ENCODE measurements around the gene DGKG. TPM values are rescaled to one million over a fixed set of nuclear protein-coding genes. Genes with fewer than 3 reads are reported as not detected.
A peak's percentile ranks its signal among the peaks of the same experiment; 100 is the strongest.

The DGKG gene
- 0.27 and 0.42 TPM in 2 replicates for total RNA-seq (2013; cell fraction: nucleolus; rRNA removed)
- total RNA-seq (2014; rRNA removed) (5.8 and 6.2 TPM in 2 replicates), total RNA-seq (2014; rRNA removed; fragmentation: Illumina TruSeq; extraction: Trizol) (5.3 and 5.9 TPM in 2 replicates), total RNA-seq (2021) (4.7 and 6.6 TPM in 2 replicates), polyA plus RNA-seq (2011; rRNA removed) (0.29 and 0.39 TPM in 2 replicates), polyA plus RNA-seq (2014; fragmentation: Illumina TruSeq; extraction: Trizol) (3.3 and 5.2 TPM in 2 replicates), polyA plus RNA-seq (2014; fragmentation: Nextera tagmentation; extraction: Ambion mirVana) (1 to 10 TPM; 2.4 to 3.2 TPM), polyA plus RNA-seq (2014; rRNA removed) (3.5 and 6.1 TPM in 2 replicates), polyA plus RNA-seq (2016; fragmentation: Nextera tagmentation; extraction: Ambion mirVana) (1 to 10 TPM; 4.5 to 4.8 TPM), polyA minus RNA-seq (2011; rRNA and poly(A)+ RNA removed) (0.15 and 3.7 TPM in 2 replicates), Bru-seq, nascent RNA (percentile 11 among the genes with signal in this experiment), BruChase-seq, experiment 1, labeled RNA remaining after a 6-hour chase (percentile 4 among the genes with signal in this experiment), BruChase-seq, experiment 2, labeled RNA remaining after a 2-hour chase (percentile 7 among the genes with signal in this experiment)
- 0.60 TPM for polyA plus RNA-seq (2011; ENCODE audit: low read depth)
- polyA plus RNA-seq (2011; cell fraction: cytosol; rRNA removed), result 0.18 and 0.22 TPM in 2 replicates
- 0.28 and 0.58 TPM in 2 replicates for polyA plus RNA-seq (2011; cell fraction: nucleus; rRNA removed)
- polyA plus RNA-seq (2012), result 1.5 TPM in 2 replicates
- polyA minus RNA-seq (2011; cell fraction: cytosol; rRNA and poly(A)+ RNA removed), result 0.94 TPM in 1 of 2 replicates, not detected in the other
- polyA minus RNA-seq (2011; cell fraction: nucleus; rRNA and poly(A)+ RNA removed), result 0.38 and 0.60 TPM in 2 replicates
- long read RNA-seq, experiment 1, result 0 reads
- long read RNA-seq, experiment 2, partial matches to known transcripts, result 1 of 4 reads
- long read RNA-seq, experiment 2, other reads (novel, unspliced or antisense), result 3 of 4 reads

DNA sequence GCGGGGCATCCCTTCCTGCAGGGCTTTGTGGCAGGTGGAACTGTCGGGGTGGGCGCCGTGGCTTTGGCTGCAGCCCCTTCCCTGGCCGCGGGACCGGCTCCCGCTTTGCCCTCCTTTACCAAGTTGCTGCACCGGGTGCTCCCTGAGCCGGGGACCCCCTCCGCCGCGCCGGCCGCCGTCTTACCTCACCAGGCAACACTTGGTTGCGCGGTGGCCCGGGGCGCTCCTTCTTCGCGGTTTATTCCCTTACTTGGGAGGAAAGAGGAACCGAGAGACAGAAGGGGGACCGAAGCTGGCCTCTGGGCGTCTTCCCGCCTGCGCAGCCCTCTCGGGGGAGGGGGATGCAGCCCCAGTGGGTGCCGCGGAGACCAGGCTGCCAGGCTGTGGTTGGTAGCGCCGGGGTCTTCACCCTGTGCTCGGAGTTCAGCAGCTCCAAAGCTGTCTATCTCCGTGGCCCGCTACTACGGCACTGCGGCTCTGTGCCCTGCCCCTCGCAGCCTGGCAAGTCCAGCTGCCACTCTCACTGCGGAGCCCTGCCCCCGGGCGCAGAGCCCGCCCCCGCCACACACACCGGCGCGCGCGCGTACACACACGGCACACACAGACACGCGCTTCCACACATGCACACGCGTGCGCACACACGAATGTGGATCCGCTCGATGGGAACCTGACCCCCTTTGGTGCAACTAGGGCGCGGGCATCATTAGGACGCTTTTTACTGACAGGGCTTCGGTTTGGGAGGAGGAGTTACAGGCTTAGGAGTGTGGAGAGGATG, at the start of gene DGKG:
TSS of gene DGKG (minus strand) at position 473 of the 775 bp plus-strand sequence. CDS start 41,775 bp downstream, outside the sequence.
- SMC1A ChIA-PET (ENCODE audit: uncharacterized antibody, unreplicated experiment), result interaction anchor here (0.6 to 1.2 kb wide), 2 partner anchors 13 to 178 kb away, joined by 3 read pairs; no protein-coding TSS in a partner anchor
- no peaks in the 10 kb centered on the region for H4K20me1 ChIP-seq (ENCODE audit: control insufficient read depth, insufficient read depth)
- FAIRE-seq, result no peak
- WGBS (ENCODE audit: insufficient coverage, insufficient replicate concordance, low lambda C conversion rate, missing lambda C conversion rate), result 4% methylated on average over 62 of the region's 62 CpGs
- CTCF ChIA-PET, result interaction anchor here (1.2 kb wide), 1 partner anchor 105 kb away, joined by 4 read pairs; no protein-coding TSS in a partner anchor
- H3K9ac ChIP-seq (ENCODE audit: control insufficient read depth, insufficient read depth, low read length), result no peak within 1 kb of the TSS
- peak within 1 kb of the TSS; percentile 45 for H2AFZ ChIP-seq (ENCODE audit: control insufficient read depth, low read depth, low read length)
- BruUV-seq (replicated peaks), result no TSS peak
- ATAC-seq, result peak; percentile 89
- POLR2A ChIA-PET, result interaction anchor here (0.5 kb wide), 1 partner anchor 208 kb away, joined by 5 read pairs; no protein-coding TSS in a partner anchor
- H3K79me2 ChIP-seq (ENCODE audit: control insufficient read depth, insufficient read depth, low read length), result no peaks in the 10 kb centered on the region
- H3K36me3 ChIP-seq (ENCODE audit: control insufficient read depth in 2 of 2, insufficient read depth in 2 of 2, low read length in 1 of 2), result no peaks in the 10 kb centered on the region
- H3K27ac ChIP-seq (ENCODE audit: control insufficient read depth, insufficient read depth), result no peak within 1 kb of the TSS
- no peaks in the 10 kb centered on the region; the same call in 2 of the 3 replicates for H3K9me3 ChIP-seq (replicated peaks; ENCODE audit: control insufficient read depth, insufficient read depth, low read length)
- intact Hi-C loops (cut with micrococcal nuclease; ENCODE audit: unreplicated experiment) (no loop called here), in situ Hi-C loops (cut with MboI) (no loop called here)
- H3K4me3 ChIP-seq, result peak within 1 kb of the TSS; percentile 28; the same call in 1 of the 2 replicates
- RAD21 ChIA-PET (ENCODE audit: unreplicated experiment), result interaction anchor here (0.8 to 1.2 kb wide), 2 partner anchors 173 to 179 kb away, joined by 3 read pairs; no protein-coding TSS in a partner anchor
- H3K27me3 ChIP-seq (replicated peaks in 1 of 2; ENCODE audit: control insufficient read depth in 2 of 2, insufficient read depth in 2 of 2, low read length in 1 of 2), result peaks cover 9 to 23% of the 10 kb centered on the region in 2 experiments
- H3K4me2 ChIP-seq (ENCODE audit: control insufficient read depth, insufficient read depth), result peak within 1 kb of the TSS; percentile 88
- peaks cover 10% of the 10 kb centered on the region for H3K4me1 ChIP-seq (ENCODE audit: control insufficient read depth, insufficient read depth, low read length)
- DNase-seq (ENCODE audit: low read depth, low spot score), result no peak
- TF ChIP-seq CREM (IDR thresholded peaks at IDR 0.05; ENCODE audit: low read depth) (0 out of 2 replicates have a peak, but pooled peaks have one; percentile 9), MTA2 (IDR thresholded peaks at IDR 0.05; ENCODE audit: low read depth) (0 out of 2 replicates have a peak, but pooled peaks have one; percentile 32), PAX8 (IDR thresholded peaks at IDR 0.05) (no peak), GATAD2B (conservative IDR thresholded peaks at IDR 0.05; ENCODE audit: low read depth) (peak; percentile 63), NBN (IDR thresholded peaks at IDR 0.05) (no peak), MYC (IDR thresholded peaks at IDR 0.05; ENCODE audit: insufficient read depth, insufficient read length, insufficient replicate concordance, low read length, severe bottlenecking) (no peak), IRF5 (IDR thresholded peaks at IDR 0.05; ENCODE audit: borderline replicate concordance) (no peak), CBX3 (IDR thresholded peaks at IDR 0.05; ENCODE audit: borderline replicate concordance, low read depth) (no peak), STAT1 (conservative IDR thresholded peaks at IDR 0.05) (no peak), KAT2A (conservative IDR thresholded peaks at IDR 0.05; ENCODE audit: control insufficient read depth, low read depth, low read length) (no peak), ZNF24 (IDR thresholded peaks at IDR 0.05) (no peak), ZNF207 (IDR thresholded peaks at IDR 0.05; ENCODE audit: borderline replicate concordance) (no peak), LARP7 (IDR thresholded peaks at IDR 0.05) (no peak)
- TF ChIP-seq, protein P1, sequence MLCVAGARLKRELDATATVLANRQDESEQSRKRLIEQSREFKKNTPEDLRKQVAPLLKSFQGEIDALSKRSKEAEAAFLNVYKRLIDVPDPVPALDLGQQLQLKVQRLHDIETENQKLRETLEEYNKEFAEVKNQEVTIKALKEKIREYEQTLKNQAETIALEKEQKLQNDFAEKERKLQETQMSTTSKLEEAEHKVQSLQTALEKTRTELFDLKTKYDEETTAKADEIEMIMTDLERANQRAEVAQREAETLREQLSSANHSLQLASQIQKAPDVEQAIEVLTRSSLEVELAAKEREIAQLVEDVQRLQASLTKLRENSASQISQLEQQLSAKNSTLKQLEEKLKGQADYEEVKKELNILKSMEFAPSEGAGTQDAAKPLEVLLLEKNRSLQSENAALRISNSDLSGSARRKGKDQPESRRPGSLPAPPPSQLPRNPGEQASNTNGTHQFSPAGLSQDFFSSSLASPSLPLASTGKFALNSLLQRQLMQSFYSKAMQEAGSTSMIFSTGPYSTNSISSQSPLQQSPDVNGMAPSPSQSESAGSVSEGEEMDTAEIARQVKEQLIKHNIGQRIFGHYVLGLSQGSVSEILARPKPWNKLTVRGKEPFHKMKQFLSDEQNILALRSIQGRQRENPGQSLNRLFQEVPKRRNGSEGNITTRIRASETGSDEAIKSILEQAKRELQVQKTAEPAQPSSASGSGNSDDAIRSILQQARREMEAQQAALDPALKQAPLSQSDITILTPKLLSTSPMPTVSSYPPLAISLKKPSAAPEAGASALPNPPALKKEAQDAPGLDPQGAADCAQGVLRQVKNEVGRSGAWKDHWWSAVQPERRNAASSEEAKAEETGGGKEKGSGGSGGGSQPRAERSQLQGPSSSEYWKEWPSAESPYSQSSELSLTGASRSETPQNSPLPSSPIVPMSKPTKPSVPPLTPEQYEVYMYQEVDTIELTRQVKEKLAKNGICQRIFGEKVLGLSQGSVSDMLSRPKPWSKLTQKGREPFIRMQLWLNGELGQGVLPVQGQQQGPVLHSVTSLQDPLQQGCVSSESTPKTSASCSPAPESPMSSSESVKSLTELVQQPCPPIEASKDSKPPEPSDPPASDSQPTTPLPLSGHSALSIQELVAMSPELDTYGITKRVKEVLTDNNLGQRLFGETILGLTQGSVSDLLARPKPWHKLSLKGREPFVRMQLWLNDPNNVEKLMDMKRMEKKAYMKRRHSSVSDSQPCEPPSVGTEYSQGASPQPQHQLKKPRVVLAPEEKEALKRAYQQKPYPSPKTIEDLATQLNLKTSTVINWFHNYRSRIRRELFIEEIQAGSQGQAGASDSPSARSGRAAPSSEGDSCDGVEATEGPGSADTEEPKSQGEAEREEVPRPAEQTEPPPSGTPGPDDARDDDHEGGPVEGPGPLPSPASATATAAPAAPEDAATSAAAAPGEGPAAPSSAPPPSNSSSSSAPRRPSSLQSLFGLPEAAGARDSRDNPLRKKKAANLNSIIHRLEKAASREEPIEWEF (IDR thresholded peaks at IDR 0.05; ENCODE audit: insufficient replicate concordance, low read depth, low read length), result no peak
